SK-N-SH treated with all-trans-retinoic acid at 6 μM for 48 hours (cell line): ENCODE measurements around the gene CRAMP1.

ENCODE experiments used
- TOX ChIP-seq: fragments of 250-450 bp; sonication (Bioruptor Pico); IDR thresholded peaks from 2 replicates; pipeline ENCODE4 v1.8.0; 2021; ENCODE audit warnings: mild to moderate bottlenecking, moderate library complexity, borderline replicate concordance
- ZFP30 ChIP-seq: fragments of 450-650 bp; formaldehyde crosslinking; IDR thresholded peaks from 2 replicates; pipeline ENCODE4 v1.5.0; 2022; ENCODE audit warnings: mild to moderate bottlenecking, moderate library complexity
- ZNF8 ChIP-seq: fragments of 450-650 bp; formaldehyde crosslinking; IDR thresholded peaks from 2 replicates; pipeline ENCODE4 v1.5.0; 2020; ENCODE audit warnings: mild to moderate bottlenecking, moderate library complexity

- no peak for TF ChIP-seq TOX (CRISPR knock-in tag)
- no peak for TF ChIP-seq ZFP30 (CRISPR knock-in tag)
- no peak for TF ChIP-seq ZNF8 (CRISPR knock-in tag)
Observed at GRCh38 chr16:1631230-1631629, 19.1 kb downstream of the CRAMP1 start.
